Superior temporal gyrus (tissue), 1 donor: ENCODE results near the gene KCNJ9.

Experiments
- DNase-seq: peaks from one replicate; pipeline ENCODE4 v3.0.0-alpha.2; 2016; ENCODE audit errors: extremely low spot score

KCNJ9 gene

DNA sequence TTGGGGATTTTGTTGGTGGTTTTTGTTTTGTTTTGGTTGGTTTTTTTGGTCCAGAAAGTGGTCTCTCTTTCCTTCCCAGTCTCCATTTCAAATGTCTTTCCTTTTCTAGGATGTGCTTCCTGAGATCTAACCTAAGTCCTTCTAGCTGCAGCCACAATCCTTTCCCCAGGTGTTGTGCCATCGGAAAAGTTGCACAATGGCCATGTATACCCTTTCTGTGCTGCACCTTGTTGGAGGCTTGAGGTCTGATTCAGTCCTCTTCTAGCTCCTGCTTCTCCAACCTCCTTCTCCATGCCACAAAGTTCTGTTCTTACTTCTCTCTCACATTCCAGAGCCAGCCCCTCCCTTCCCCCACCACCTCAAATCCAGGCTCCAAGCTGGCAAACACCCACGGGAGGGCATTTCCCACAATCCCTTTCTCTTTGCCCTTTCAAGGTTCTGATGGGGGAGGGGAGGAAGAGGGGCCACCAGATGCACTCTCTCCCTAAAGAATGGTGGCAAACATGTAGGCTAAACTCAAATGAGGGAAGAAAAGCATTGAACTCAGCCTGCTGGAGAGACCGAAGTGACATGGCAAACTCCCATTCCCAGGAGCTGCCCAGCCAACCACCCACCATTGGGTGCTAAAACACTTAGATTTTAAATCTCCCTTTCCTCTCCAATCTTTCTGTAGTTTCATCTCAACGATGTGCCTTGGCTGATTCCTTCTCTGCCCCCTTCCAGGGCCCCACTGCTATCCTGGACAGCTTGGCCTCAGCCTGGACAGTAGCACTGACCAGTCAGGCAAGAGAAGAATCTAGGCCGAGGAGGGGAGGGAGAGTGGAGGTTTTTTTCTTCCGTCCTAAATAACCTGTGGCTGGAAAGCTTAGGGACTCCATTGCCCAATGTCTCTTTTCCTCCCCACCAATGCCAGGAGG is 14.3 kb upstream of the KCNJ9 start:
- DNase-seq, result no peak

DNA sequence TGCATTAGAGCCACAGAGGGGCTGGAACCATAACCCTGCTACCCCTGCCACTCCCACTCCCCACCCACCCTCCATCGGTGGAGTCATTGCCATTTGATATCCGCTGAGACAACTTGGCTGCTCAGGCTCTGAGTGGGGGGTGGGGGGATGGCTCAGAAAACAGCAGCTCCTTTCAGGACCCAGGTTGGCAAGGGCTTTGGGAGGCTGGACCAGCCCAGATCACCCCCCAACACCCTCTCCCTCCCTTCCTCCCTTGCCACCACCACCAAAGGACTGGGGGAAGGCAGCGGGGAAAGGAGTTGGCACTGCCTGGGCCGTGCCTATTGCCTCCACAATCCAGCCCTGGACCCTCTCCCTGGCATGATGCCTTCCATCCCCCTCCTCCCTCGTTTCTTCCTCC is 13.1 kb upstream of the KCNJ9 start:
- peak; percentile 87 for DNase-seq

DNA sequence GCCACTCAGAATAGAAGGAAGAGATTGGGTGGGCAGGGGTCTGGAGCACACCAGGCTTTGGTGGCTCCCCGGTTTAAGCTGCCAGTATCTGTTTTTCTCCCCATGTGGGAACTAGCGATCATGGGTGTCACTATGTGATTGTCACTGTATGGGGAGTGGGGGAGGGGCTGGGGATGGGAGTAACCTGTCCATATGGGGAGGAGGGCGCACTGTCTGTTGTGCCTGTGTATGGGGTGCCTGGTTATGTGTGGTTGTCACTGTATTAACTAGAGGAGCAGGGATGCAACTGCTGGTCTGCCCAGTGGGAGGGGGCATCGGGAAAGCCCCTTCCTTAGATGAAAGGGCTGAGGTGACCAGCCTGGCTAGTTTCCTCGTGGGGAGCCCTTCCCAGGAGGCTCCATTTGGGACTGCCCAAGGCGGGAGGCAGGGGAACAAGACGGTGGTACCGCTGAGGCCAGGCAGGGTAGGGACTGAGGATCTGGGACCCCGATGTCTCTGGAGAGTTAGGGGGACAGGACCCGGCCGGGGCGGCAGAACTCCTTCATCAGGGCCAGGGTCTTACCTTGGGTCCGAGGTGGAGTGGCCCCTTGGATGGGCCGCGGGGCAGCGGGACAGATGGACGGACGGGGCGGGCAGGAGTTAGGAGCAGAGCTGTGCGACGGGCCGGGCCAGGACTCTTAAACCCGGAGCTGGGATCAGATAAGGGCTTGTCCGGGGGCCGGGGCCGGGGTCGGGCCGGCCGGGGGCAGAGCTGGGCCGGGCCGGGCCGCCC is 11.7 kb upstream of the KCNJ9 start, which contains the start of gene KCNJ10:
Gene KCNJ10 (minus strand): TSS at position 701 of the 772 bp plus-strand sequence. CDS start 27,628 bp downstream, outside the sequence.
- DNase-seq, result peak; percentile 39

DNA sequence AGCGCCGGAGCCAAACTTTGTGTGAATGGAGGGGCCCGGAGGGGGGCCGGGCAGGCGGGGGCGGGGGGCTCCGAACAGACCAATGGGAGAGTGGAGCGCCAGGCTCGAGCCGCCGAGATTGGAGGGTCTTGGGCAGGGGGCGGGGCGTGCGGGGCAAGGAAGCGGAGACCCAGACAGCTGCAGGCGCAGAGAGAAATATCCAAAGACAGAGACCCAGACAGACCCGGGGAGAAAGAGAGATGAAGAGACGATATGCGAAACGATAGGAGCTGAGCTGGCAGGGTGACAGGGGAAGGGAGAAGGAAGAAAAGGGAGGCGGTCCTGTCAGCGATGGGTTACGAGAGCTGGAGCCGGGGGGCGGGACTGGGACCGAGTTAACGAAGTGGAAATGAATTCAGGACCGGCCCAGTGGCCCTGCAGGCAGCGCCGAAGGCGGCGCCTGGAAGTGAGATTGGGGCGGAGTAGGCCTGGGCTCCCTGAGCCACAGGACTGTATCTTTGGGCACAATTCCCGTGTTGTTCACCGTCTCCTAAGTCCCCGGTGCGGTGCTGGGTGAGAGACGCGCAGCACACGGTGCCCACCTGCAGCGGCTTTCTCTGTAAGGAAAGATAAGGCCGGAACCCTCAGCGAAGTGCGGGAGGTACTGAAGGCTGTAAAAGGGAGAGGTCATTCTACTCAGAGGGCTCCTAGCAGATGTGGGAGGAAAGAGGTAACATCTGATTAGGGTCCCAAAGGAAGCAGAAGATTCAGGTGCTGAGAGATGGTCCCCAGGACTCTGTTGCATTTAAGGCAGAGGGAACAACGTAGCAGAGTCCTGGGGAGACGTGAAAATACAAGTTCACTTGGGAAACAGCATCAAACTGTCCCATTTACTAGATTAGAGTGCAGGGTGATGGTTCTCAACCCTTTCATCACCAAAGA is 10.8 kb upstream of the KCNJ9 start:
- DNase-seq, result peak; percentile 88

DNA sequence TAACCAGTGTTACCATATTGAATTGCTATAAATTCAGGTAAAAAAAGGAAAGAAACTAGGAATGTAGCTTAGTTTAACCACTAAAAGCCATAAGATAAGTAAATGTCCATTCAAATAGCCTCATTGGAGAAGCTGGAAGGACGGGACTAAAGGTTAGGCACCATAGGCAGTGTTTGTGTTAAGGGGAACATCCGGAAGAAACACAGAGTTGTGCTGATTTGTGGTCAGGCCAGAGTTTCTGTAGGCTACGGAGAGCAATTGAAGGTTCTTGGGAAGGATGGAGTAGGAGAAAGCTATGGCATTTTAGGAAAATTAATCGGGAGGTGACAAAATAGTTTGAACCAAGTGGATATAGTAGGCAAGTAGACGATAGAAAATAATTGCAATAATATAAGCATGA is 10.0 kb upstream of the KCNJ9 start:
- no peak for DNase-seq

DNA sequence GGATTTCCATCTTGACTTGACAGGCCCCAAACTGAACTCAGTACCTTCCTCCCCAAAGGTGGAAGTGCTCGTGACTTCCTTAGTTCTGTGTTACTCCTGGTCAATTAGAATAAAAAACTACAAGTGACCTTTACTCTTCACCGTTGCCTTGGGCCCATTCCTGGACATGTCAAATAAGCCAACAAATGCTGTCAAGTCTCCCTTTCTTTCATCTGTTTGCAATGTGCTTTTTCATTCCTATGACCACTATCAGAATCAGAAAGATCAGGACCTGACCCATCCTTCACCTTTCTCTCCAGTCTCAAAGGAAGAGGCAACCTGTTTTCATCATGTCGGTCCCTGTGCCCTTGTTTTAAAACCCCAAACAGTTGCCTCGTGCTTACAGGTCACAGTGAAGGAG is 6.5 kb upstream of the KCNJ9 start:
- no peak for DNase-seq

DNA sequence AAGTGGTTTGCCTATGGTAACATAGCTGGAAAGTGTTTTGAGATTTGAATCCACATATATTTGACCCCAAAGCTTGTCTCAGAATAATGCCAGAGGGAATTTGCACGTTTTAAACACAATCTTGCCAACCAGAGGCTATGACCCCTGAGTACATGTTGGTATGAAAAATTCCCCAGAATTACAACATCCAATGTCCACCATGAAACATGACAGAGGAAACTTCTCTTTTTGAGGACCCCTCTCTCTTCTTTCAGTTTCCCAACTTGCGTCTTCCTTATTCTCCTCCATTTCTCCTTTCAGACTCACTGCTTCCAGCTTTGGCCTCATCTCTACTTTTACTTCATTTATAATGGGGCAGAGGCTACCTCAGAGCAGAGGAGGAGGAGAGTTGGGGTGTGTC is 5.5 kb upstream of the KCNJ9 start:
- no peak for DNase-seq

DNA sequence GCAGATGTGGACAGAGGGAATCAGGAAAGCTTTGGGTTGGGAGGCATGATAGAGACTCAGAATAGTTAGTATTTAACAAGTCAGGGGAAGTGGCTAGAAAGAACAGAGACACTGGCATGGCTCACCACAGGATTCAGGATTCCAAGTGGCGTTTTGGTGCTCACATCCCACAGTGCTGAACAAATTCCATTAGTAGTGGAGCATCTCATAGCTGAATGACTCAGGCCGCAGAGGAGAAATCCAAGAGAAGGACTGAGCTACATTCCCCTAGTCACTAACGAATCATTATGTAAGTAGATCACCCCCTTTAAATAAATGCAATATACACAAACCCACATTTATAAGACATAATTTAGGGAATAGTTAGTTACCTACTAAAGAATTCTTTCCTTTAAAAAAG is 5.0 kb upstream of the KCNJ9 start:
- DNase-seq, result no peak

DNA sequence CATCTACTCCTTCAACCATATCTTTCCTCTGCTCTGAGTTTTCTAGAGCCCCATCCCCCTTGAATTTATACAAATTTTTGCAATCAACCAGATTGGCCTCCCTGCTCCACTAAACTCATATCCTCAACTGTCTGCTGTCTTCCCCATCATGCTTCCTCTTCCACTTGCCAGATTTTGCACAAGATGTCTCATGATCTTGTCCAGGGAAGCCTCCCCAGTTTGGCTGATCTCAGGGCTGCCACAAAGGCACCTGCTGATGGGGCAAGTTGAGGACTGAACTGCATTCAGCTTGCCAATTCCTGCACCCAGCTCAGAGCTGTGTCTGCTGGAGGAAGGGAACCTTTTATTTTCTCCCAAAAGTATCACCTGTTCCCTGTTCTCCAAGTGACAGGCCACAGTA is 3.9 kb upstream of the KCNJ9 start:
- DNase-seq, result no peak

DNA sequence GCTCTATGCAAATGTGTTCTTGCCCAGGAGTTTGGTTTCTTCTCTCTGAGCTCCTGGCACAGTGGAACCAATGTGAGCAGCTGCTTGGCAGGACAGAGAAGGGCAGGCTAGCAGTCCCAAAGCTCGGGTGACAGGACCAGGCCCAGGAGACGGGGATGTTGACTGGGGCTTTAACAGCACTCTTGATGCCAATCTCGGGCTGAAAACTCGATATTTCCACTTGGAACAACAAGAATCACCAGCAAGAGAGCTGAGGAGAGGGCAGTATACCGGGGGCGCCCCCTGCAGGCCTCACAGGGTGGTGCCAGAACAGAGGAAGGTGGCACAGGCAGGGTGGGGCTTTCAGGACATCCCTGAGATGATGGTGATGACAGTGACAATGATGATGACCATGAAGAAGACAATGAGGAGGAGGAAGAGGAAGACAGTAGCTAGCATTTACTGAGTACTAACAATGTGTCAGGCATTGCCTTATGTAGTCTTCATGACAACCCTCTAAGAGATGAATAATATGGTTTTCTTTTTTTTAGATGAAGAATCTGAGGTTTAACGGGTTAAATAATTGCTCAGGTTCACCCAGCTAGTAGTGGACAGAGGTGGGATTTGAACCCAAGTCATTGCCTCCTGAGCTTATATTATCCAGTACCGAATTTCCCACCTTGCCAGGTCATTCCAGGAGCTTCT is 2.7 kb upstream of the KCNJ9 start:
- peak; percentile 88 for DNase-seq

DNA sequence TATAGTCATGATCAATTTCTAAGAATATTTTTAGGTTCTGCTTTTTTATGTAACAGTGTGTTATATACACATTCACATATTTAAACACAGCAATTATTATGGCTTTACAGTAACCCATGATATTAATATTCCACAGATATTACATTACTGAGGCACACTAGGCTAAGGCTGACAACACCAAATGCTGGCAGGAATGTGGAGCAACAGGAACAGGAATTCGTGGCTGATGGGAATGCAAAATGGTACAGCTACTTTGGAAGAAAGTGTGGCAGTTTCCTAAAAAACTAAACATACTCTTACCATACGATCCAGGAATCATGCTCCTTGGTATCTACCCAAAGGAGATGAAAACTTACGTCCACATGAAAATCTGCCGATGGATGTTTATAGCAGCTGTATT is 1.9 kb upstream of the KCNJ9 start:
- peak; percentile 23 for DNase-seq

DNA sequence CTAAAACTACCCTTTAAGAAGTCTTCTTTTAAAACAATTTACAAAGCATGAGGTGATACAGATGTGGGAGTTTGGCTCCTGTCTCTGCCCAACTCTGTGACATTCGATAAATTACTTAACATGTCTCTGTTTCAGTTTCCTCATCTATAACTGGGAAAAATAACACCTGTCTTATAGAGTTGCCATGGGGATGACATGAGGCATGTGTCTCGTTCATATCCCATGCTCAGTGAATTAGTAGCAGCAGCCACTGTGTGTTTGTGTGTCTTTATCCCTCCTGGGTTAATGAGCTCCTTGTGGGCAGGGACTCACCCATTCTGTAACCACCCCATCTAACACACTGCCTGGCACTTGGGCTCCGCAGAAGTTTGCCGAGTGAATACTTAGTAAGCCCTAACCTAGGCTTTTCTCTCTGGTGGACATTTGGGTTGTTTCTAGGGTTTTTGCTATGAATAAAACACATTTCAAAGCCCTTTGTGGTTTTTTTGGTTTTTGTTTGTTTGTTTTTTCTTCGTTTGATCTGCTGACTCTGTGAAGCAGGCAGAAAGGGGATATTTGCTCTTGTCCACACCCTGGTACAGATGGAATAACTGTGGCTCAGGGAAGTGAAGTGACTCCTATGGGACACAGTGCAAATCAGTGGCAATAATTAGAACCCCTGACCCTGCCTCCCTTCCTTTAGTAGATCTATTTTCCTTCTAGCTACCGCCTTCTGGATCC is 797 bp upstream of the KCNJ9 start:
- DNase-seq, result peak; percentile 50

DNA sequence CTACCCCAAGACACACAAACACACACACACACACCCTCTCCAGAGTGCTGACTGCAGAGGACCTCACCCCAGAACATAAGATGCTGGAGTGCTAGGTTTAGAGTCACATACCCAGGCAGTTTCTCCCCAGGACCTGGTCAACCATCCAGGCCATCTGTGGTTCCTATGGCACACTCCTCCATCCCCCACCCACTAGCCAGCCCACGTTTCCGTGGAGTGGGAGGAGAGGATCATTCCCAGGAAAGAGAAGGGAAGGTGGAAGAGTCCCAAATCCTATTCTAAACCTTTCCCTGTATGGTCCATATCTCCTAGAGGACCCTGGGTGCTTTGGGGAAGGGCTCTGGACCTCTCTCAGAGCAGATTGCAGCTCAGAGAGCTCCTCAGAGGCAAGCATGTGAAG is 1.1 kb downstream of the KCNJ9 start:
- DNase-seq, result no peak

DNA sequence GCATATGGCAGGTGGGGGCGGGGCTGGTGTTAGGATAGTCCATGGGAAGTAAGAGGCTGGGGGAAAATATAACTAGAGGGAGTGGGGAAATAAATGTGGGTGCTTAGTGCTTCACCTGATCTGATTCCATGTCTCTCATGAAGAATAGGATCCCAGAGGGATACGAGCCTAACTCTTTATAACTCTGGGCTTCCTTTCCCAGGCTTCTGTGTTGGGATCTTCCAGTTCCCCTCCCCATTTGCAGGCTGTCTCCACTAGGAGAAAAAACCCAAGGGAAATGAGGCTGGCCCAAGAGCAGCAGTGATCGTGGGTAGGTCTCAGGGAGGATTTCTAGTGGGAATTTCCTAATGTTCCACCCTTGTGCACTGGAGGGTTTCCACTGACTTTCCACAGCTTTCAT is 1.6 kb downstream of the KCNJ9 start:
- no peak for DNase-seq

DNA sequence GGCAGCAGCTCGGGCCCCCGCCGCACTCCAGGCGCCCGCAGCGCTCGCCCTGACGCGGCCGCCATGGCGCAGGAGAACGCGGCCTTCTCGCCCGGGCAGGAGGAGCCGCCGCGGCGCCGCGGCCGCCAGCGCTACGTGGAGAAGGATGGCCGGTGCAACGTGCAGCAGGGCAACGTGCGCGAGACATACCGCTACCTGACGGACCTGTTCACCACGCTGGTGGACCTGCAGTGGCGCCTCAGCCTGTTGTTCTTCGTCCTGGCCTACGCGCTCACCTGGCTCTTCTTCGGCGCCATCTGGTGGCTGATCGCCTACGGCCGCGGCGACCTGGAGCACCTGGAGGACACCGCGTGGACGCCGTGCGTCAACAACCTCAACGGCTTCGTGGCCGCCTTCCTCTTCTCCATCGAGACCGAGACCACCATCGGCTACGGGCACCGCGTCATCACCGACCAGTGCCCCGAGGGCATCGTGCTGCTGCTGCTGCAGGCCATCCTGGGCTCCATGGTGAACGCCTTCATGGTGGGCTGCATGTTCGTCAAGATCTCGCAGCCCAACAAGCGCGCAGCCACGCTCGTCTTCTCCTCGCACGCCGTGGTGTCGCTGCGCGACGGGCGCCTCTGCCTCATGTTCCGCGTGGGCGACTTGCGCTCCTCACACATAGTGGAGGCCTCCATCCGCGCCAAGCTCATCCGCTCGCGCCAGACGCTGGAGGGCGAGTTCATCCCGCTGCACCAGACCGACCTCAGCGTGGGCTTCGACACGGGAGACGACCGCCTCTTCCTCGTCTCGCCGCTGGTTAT is 2.8 kb downstream of the KCNJ9 start:
- no peak for DNase-seq

DNA sequence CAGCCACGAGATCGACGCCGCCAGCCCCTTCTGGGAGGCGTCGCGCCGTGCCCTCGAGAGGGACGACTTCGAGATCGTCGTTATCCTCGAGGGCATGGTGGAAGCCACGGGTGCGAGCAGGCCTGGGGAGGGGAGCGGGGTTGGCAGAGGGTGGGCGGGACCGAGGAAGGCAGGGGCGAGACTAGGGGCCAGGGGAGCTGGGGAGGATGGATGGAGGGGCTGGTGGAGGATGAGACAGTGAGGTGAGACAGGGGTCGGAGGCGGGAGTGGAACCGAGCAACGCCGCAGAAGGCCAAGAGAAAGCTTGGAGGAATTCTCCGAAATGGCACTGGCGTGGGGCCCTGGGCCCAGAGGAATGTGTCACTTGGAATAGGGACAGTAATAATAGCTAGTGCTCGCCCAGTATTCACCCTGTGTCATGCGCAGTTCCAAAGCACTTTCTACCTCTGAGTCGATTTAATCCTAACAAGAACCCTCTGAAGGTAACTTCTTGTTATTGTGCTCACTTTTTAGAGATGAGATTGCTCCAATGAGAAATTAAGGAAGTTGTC is 3.5 kb downstream of the KCNJ9 start:
- DNase-seq, result no peak

DNA sequence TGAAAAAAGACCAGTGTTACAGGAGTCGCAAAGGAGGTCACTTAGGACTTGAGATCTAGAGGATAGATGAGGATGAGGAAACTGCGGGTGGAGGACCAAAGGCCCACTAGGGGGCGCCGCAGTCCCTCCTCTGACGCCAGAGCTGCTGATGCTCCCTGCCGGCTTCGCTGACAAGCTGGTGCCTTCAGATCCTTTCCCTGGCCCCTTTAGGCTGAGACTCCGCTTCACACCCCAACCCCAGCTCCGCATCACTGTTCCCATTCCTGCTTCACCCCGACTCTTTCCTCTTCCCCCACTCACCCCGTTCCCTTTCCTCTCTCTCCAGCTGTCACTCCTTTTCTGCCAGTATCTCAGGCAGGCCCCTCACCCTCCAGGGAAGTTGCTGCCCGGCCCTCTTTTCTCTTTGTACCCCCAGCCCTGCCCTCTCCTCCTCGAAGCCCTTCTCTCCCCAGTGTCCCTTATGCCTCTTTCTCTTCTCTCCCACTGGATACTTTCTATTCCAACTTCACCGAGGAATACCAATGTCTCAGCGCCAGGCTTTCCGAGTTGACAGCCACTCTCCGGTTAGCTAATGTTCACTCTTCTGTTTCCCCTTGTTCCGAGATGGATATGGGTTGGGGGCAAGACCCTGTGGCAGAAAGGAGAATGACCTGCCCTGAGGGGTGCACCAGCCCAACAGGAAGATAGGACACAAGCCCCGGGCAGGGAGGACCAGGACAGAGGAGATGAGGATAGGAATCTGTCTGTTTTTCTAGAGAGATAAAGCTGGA is 4.5 kb downstream of the KCNJ9 start:
- peak; percentile 97 for DNase-seq

DNA sequence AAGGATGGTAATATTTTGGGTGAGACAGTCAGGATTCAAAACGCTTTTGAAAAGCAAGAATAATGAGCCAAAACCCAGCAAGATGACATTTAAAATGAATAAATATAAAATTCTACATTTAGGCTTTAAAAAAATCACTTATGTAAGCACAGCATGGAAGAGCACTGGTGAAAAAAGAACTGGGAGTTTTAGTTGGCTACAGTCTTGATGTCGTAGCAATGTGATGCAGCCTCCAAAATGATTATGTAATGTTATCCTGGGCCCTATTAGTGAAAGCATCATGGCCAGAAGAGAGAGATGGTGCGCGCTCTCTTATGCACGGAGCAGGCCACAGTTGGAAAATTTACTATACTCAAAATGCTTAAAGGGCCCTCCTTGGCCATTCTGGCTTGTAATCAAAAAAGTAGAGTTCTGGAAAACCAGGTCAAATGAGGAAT is 5.1 kb downstream of the KCNJ9 start:
- peak; percentile 84 for DNase-seq
